Effector CD8-positive, alpha-beta T cell (primary cell): ENCODE results near the gene ZMAT5.

Experiments used
- DNase-seq: peaks from one replicate; lab custom pipeline; 2025; lab: John Stamatoyannopoulos, UW

The ZMAT5 gene

GRCh38 chr22:29706486-29706885, 60.3 kb downstream of the ZMAT5 start:
- no peak for DNase-seq

GRCh38 chr22:29705651-29706050, 61.2 kb downstream of the ZMAT5 start:
- no peak for DNase-seq

DNA sequence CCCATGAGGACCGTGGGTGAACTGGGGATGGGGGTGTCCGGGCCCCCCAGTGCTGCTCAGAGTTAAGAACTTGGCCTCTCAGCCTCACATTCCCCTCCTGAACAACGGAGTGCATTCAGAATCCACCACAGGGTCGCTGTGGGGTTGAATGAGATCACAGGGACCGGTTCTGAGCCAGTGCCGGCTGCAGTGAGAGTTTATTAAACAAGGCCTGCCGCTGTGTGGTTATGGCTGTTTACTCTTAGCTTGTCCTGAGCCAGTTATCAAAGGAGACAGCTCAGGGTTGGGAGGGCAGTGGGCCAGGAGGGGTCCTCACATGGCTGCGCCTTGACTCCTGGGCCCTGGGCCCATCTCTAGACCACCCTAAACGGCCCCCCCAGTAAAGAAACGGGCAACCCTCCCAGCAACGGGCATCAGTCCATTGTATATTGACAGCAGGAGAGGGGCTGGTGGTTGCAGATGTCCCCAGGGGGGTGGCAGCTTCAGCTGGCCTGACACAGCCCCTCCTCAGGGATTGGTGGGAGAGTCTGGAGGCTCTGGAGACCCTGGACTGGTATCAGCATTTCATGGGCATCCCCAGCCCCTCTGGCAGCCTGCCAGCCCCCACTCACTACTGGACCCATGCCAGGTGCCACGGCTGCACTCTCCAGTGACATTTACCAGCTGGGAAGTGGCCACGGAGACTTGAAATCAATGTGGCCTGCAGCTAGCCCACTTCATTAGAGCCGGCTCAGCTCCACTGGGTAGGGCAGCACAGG, 62.1 kb downstream of the ZMAT5 start:
- DNase-seq = no peak

GRCh38 chr22:29703569-29704195, 63.1 kb downstream of the ZMAT5 start:
- no peak for DNase-seq

DNA sequence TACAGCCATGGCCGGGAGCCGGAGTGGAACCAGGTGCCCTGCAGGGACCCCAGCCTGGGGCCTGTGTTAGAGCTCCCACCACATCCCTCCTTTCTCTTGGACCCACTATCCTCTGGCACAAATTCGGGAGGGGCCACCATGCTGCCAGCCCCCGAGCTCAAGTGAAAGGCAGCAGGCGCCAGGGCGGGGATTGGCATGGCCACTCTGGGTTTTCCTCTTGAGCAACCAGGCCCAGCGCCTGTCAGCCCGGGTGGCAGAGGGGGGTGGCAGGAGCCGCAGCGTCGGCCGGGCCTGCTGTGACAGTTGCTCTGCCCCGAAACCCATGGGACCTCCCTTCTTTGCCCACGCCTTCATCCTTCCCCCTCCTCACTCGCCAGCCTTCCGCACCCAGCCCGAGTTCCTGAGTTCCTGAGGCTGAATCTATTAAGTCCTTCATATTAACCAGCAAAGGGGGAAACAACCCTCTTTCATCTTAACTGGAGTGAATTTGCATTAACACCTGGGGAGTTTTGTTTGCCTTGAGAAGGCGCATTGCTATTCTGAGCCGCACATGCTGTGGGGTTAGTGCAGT, 63.8 kb downstream of the ZMAT5 start:
- no peak for DNase-seq

DNA sequence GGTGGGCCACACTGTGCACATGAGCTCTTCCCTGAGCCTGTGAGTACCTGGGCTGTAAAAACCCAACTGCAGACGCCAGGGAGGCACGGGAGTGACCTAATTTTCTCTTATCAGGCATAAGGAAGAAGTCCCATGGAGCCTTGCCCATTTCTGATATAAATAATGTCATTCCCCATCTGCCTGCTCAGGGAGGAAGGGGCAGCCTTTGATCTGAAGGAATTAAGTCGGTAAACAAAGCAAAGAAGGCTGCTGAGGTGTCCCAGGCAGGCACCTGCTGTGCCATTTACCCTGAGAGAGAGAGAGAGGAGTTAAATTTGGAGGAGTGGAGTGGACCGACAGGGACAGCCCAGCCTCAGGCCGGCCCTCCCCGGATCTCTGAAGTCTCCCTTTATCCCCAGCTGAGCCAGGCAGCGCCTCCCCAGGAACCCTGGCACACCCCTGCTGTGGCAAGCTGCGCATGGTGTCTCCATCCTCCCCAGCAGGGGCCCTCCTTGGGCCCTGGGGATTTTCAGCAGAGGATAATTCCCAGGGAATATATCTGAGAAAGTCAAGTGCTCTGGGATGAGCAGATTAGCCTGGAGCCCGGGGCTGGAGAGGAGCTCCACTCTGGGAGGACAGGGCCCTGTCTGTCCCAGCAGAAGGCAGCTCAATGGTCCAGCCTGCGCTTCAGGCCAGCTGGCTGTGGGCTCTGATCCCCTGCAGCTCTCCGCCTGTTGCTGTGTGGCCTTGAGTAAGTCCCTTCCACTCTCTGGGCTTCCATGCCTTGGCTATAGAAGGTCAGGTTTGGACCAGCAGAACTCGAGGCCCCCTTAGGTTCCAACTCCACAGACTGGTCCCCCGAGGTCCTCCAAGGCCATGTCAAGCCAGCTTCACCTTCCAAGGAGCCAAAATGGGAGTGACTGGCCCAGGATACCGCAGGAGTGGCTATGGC, 64.5 kb downstream of the ZMAT5 start:
- DNase-seq = no peak

DNA sequence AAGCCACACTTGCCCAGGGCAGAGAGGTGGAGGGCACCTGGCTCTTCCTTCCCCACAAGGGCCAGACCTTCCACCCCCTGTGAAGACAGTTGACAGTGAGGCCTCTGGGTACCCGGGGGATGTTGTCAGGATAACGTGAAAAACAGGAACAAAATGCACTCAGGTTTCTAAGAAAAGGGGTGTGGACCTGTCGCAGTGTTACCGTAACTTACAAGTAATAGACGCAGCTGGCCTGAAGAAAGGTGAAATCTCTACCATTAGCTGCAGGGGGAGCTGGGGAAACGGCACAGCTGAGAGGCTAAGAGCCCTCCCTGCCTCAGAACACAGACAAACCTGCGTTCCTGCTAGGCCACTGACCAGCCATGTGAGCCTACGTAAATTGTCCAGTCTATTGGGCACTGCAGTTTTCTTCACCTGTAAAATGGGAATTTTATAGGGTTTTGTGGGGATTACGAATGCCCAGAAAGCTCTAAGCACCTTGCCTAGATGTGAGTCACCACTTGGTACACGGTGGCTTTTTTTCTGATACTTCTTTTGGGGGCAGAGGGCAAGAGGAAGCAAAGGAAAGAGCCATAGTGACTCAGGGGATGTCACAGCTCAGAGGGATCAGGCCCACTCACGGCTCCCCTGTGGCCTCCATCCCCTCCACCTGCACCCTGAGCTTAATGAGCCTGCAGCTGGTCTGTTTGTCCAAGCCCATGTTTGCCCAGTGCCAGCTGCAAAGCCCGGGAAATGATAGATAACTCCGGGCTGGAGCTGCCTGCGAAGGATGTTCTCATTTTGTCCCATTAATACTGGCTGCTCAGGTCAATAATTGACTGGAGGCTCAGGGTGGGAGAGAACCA, 65.4 kb downstream of the ZMAT5 start:
- no peak for DNase-seq

DNA sequence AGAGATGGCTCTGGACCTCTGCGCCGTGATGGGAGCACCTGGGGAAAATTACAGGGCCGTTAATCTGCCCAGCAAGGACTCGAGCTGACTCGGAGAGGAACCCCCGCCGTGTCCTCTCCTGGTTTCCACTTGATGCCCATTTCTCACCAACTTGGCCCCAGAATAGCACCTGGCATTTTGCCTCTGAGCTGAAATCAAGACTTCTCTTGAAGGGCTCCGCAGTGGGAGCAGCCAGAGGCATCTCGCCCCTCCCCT, 66.0 kb downstream of the ZMAT5 start:
- DNase-seq = no peak

DNA sequence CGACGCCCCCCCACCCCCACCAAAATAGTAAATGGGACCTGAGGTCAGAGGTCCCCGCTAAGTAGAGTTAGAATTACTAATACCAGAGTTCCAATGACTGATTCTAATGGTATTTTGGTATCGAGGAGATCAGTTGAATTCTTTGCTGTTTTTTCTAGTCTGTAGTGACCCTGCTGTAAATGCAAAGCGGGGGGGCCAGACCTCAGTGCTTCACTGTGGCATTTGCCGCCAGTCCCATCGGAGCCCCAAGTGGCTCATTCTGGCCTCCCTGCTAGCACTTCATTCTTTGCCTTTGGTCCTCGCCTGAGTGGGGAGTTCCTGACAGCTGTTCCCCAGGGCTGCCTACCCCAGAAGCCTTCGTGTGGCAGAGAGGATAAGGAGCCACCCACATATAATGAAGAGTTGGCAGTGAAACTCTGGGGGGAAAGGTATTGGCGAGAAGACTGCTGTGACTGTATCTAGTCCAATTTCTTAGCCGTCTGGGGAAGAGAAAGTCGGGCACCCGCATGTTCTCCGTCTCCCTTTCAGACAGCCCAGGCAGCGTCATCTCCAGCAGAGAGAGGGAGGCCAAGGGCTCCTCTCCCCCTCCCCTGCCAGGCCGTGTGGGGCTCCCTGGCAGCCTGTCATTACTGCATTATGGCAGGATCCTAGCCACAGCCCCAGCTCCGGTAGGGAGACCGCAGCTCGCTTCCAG, 66.5 kb downstream of the ZMAT5 start:
- DNase-seq = no peak

GRCh38 chr22:29697853-29698598, 68.8 kb downstream of the ZMAT5 start:
- no peak for DNase-seq

GRCh38 chr22:29695129-29695926, 71.5 kb downstream of the ZMAT5 start:
- DNase-seq = no peak

- DNase-seq = no peak
Measured at GRCh38 chr22:29693671-29694070, 73.1 kb downstream of the ZMAT5 start.

GRCh38 chr22:29693161-29693560, 73.6 kb downstream of the ZMAT5 start:
- no peak for DNase-seq

DNA sequence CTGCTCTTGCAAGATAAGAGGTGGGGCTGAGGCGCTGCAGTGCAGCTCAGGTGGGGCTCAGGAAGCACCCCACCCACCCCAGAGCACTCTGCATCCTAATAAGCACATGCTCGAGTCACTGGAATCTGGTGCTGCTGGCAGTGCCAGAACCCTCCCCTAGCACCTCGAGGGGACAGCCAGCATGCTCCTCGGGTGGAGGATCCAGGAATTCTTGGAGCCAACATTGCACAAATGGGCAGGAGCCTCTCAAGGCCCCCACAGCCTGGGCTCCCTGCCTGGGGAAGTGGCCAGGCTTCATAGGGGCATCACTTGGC, 74.5 kb downstream of the ZMAT5 start:
- DNase-seq = no peak

DNA sequence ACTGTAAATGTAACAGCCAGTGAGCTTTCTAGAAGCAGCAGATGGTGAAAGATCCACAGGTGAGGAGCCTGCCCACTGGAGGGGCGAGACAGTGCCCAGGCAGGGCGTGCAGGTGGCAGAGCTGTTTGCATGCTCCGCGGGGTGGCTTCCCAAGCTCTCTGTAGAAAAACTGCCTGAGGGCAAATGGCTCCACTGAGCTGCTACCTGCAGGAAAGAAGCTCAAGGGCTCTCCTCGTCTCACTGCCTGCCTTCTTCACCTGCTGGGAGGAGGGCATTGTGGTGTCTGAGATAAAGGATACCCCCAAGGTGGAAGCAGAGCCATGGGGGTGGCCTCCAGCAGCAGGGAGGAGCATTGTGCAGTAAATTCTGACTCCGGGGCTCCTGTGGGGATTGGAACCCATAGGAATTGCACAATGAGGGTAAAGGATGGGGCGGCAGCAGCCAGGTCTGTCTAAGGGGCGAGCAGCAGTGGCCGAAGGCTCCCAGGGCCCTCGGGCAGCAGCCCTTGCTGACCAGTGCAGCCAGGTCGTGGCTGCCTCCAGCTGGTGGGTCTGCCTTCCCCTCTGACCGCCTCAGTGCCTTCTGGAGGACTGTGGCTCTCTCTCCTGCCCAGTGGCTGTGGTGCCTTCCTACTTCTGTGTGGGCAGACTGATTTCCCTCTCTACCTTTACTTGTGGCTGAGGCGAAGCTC, 75.0 kb downstream of the ZMAT5 start:
- no peak for DNase-seq

GRCh38 chr22:29690476-29690875, 76.3 kb downstream of the ZMAT5 start:
- no peak for DNase-seq

GRCh38 chr22:29689880-29690213, 77.0 kb downstream of the ZMAT5 start:
- no peak for DNase-seq

- no peak for DNase-seq
Measured at GRCh38 chr22:29689206-29689879, 77.5 kb downstream of the ZMAT5 start.

DNA sequence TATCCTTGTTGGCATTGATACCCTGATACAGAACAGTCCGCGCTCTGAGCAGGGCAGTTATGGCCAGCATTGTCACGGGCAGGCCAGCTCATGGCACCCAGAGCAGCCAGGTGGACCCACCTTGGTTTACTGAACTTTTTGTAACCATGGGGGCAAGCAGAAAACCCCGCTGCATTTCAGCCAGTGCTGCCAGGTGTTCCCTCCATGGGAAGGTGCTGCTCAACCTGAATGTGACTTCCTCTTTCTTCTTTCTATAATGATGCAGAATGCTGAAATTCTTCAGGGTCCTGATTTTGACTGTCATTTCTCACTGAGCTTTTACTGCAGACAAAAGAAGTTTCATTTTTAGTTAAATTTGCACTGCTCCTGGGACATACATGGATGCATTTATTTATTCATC, 82.6 kb downstream of the ZMAT5 start:
- no peak for DNase-seq
